WTC11 (cell line): Measurements from ENCODE around the gene CSPG4. TPM values are rescaled to one million over a fixed set of nuclear protein-coding genes. Genes with fewer than 3 reads are reported as not detected.

ENCODE experiments used
- ATAC-seq: fragments of 200-7000 bp; cut with Tn5 transposase; 2 replicates; pipeline ENCODE4 v1.10.0; 2021; ENCODE audit warnings: mild to moderate bottlenecking, moderate library complexity
- CTCF ChIA-PET: fragments of 300-600 bp; sonication (Branson Sonifier 250); formaldehyde crosslinking; loops from one replicate; lab custom pipeline; 2021; ENCODE audit warnings: antibody characterized with exemption; lab: Charles Lee
- POLR2A ChIA-PET: fragments of 350-600 bp; sonication (Branson Sonifier 250); formaldehyde crosslinking; loops from one replicate; lab custom pipeline; 2021; ENCODE audit warnings: antibody characterized with exemption; lab: Charles Lee
- DNase-seq: peaks from one replicate; pipeline ENCODE4 v3.0.0; 2021; ENCODE audit warnings: low spot score
- H3K27ac Mint-ChIP-seq: 2 replicates; pipeline ENCODE4 v1.8.0; 2021; ENCODE audit warnings: mixed read lengths
- H3K27me3 Mint-ChIP-seq: 2 replicates; pipeline ENCODE4 v1.8.0; 2021; ENCODE audit warnings: low read depth, mild to moderate bottlenecking, moderate library complexity, mixed read lengths
- H3K36me3 Mint-ChIP-seq: 2 replicates; pipeline ENCODE4 v1.8.0; 2021; ENCODE audit warnings: mixed read lengths
- H3K4me1 Mint-ChIP-seq: 2 replicates; pipeline ENCODE4 v1.8.0; 2022; ENCODE audit warnings: mixed read lengths
- H3K4me3 Mint-ChIP-seq: 2 replicates; pipeline ENCODE4 v1.8.0; 2021; ENCODE audit warnings: mild to moderate bottlenecking, moderate library complexity, mixed read lengths
- H3K9me3 Mint-ChIP-seq: 2 replicates; pipeline ENCODE4 v1.8.0; 2021; ENCODE audit warnings: mixed read lengths
- CBFB ChIP-seq: sonication (generic); formaldehyde crosslinking; IDR thresholded peaks from 2 replicates; pipeline ENCODE4 v1.8.1; 2022; ENCODE audit warnings: mild to moderate bottlenecking, low read depth, missing genetic modification reagents
- CREB1 ChIP-seq: sonication (generic); formaldehyde crosslinking; IDR thresholded peaks from 2 replicates; pipeline ENCODE4 v1.8.0; 2023; ENCODE audit warnings: mild to moderate bottlenecking, missing genetic modification reagents
- E2F1 ChIP-seq: sonication (generic); formaldehyde crosslinking; IDR thresholded peaks from 2 replicates; pipeline ENCODE4 v1.8.0; 2022; ENCODE audit warnings: mild to moderate bottlenecking, missing genetic modification reagents
- ESRRA ChIP-seq: sonication (generic); formaldehyde crosslinking; IDR thresholded peaks from 2 replicates; pipeline ENCODE4 v1.8.1; 2022; ENCODE audit warnings: mild to moderate bottlenecking, missing genetic modification reagents, borderline replicate concordance
- FOXJ3 ChIP-seq: sonication (generic); formaldehyde crosslinking; IDR thresholded peaks from 2 replicates; pipeline ENCODE4 v1.9.0; 2021; ENCODE audit warnings: missing genetic modification reagents, mild to moderate bottlenecking, borderline replicate concordance
- GRHL2 ChIP-seq: fragments of 250-450 bp; sonication (Bioruptor Pico); IDR thresholded peaks from 2 replicates; pipeline ENCODE4 v1.8.0; 2022; ENCODE audit warnings: mild to moderate bottlenecking, moderate library complexity; ENCODE audit not compliant: insufficient replicate concordance, severe bottlenecking
- HMGXB4 ChIP-seq: sonication (generic); formaldehyde crosslinking; IDR thresholded peaks from 2 replicates; pipeline ENCODE4 v1.8.1; 2023; ENCODE audit warnings: mild to moderate bottlenecking, moderate library complexity, missing genetic modification reagents
- JAZF1 ChIP-seq: fragments of 250-450 bp; sonication (Bioruptor Pico); IDR thresholded peaks from 2 replicates; pipeline ENCODE4 v1.9.0; 2021; ENCODE audit warnings: moderate library complexity, mild to moderate bottlenecking, inconsistent platforms
- MXD4 ChIP-seq: fragments of 250-450 bp; sonication (Bioruptor Pico); IDR thresholded peaks from 2 replicates; pipeline ENCODE4 v1.8.0; 2021; ENCODE audit warnings: mild to moderate bottlenecking, moderate library complexity, borderline replicate concordance
- MYBL2 ChIP-seq: sonication (generic); formaldehyde crosslinking; IDR thresholded peaks from 2 replicates; pipeline ENCODE4 v1.8.1; 2023; ENCODE audit warnings: mild to moderate bottlenecking, moderate library complexity, missing genetic modification reagents
- NFYB ChIP-seq: sonication (generic); formaldehyde crosslinking; conservative IDR thresholded peaks from 2 replicates; pipeline ENCODE4 v1.8.0; 2022; ENCODE audit warnings: low read depth, missing genetic modification reagents
- NR3C1 ChIP-seq: sonication (generic); formaldehyde crosslinking; conservative IDR thresholded peaks from 2 replicates; pipeline ENCODE4 v1.8.1; 2023; ENCODE audit warnings: low read depth, mild to moderate bottlenecking, missing genetic modification reagents
- SOX15 ChIP-seq: fragments of 250-450 bp; sonication (Bioruptor Pico); IDR thresholded peaks from 2 replicates; pipeline ENCODE4 v1.9.0; 2021; ENCODE audit warnings: mild to moderate bottlenecking
- USF1 ChIP-seq: sonication (generic); formaldehyde crosslinking; IDR thresholded peaks from 2 replicates; pipeline ENCODE4 v1.8.0; 2022; ENCODE audit warnings: mild to moderate bottlenecking, missing genetic modification reagents
- ZNF219 ChIP-seq: sonication (generic); formaldehyde crosslinking; IDR thresholded peaks from 2 replicates; pipeline ENCODE4 v1.8.0; 2023; ENCODE audit warnings: missing genetic modification reagents, mild to moderate bottlenecking, borderline replicate concordance
- ZNF263 ChIP-seq: sonication (generic); formaldehyde crosslinking; IDR thresholded peaks from 2 replicates; pipeline ENCODE4 v1.8.1; 2022; ENCODE audit warnings: low read depth, mild to moderate bottlenecking, moderate library complexity, missing genetic modification reagents
- ZNF317 ChIP-seq: sonication (generic); formaldehyde crosslinking; IDR thresholded peaks from 2 replicates; pipeline ENCODE4 v1.8.1; 2023; ENCODE audit warnings: low read depth, mild to moderate bottlenecking, moderate library complexity, missing genetic modification reagents, borderline replicate concordance
- ZNF416 ChIP-seq: fragments of 250-450 bp; sonication (Bioruptor Pico); IDR thresholded peaks from 2 replicates; pipeline ENCODE4 v1.9.0; 2021; ENCODE audit warnings: mild to moderate bottlenecking, inconsistent platforms
- ZNF425 ChIP-seq: fragments of 250-450 bp; sonication (Bioruptor Pico); conservative IDR thresholded peaks from 2 replicates; pipeline ENCODE4 v1.9.0; 2021; ENCODE audit warnings: mild to moderate bottlenecking
- ZSCAN18 ChIP-seq: fragments of 250-450 bp; sonication (Bioruptor Pico); IDR thresholded peaks from 2 replicates; pipeline ENCODE4 v2.1.2; 2022; ENCODE audit warnings: mild to moderate bottlenecking, moderate library complexity
- total RNA-seq: library from RNA; stranded (reverse); gene quantifications from 3 replicates; pipeline ENCODE4 v1.2.3, GENCODE V29; 2021

CSPG4 gene
- total RNA-seq, 1 experiment from 2014 or later = 2.9 TPM

GRCh38 chr15:75682181-75683135, 30.2 kb downstream of the CSPG4 start:
- ChIA-PET CTCF (interaction anchor here (0.7 to 2.0 kb wide), 5 partner anchors 35 to 315 kb away, joined by 3 to 7 read pairs (median 3); partner anchors contain the start of genes MAN2C1, SIN3A and SNX33), POLR2A (interaction anchor here (0.7 to 1.4 kb wide), 2 partner anchors 35 to 228 kb away, joined by 3 to 4 read pairs; partner anchors contain the start of gene SNX33)
- H3K9me3 Mint-ChIP-seq = no peaks in the 10 kb centered on the region
- TF ChIP-seq ZNF317 (CRISPR knock-in tag) = no peak
- TF ChIP-seq HMGXB4 (CRISPR knock-in tag) = no peak
- no peak for TF ChIP-seq E2F1
- TF ChIP-seq MYBL2 (CRISPR knock-in tag) = no peak
- no peak for DNase-seq
- 0 out of 2 replicates have a peak, but pooled peaks cover 2% of the 10 kb centered on the region for H3K27me3 Mint-ChIP-seq
- no peaks in the 10 kb centered on the region for H3K36me3 Mint-ChIP-seq
- no peak overlapping the region for H3K4me3 Mint-ChIP-seq
- H3K27ac Mint-ChIP-seq = no peak overlapping the region
- no peak for ATAC-seq
- H3K4me1 Mint-ChIP-seq = peaks cover 30% of the 10 kb centered on the region

GRCh38 chr15:75680007-75680789, 32.5 kb downstream of the CSPG4 start:
- CTCF ChIA-PET = interaction anchor here (0.9 to 2.4 kb wide), 4 partner anchors 33 to 312 kb away, joined by 3 to 16 read pairs (median 4); partner anchors contain the start of genes MAN2C1 and SNX33
- ATAC-seq = peak; percentile 64
- H3K36me3 Mint-ChIP-seq = no peaks in the 10 kb centered on the region
- DNase-seq = peak; percentile 44
- POLR2A ChIA-PET = interaction anchor here (0.8 to 3.8 kb wide), 3 partner anchors 33 to 55 kb away, joined by 4 to 14 read pairs (median 6); partner anchors contain the start of genes IMP3, SNUPN and SNX33
- TF ChIP-seq GRHL2 (CRISPR knock-in tag) = no peak
- TF ChIP-seq ZSCAN18 = no peak
- TF ChIP-seq ZNF425 (CRISPR knock-in tag) = no peak
- TF ChIP-seq CREB1 (CRISPR knock-in tag) = no peak
- TF ChIP-seq ZNF219 (CRISPR knock-in tag) = no peak
- no peak for TF ChIP-seq ZNF416 (CRISPR knock-in tag)
- no peak for TF ChIP-seq JAZF1 (CRISPR knock-in tag)
- no peak for TF ChIP-seq NFYB (CRISPR knock-in tag)
- no peak for TF ChIP-seq CBFB (CRISPR knock-in tag)
- no peak for TF ChIP-seq MXD4
- TF ChIP-seq NR3C1 = no peak
- no peak for TF ChIP-seq FOXJ3 (CRISPR knock-in tag)
- no peak for TF ChIP-seq ESRRA (CRISPR knock-in tag)
- no peak for TF ChIP-seq SOX15 (CRISPR knock-in tag)
- TF ChIP-seq USF1 (CRISPR knock-in tag) = no peak
- TF ChIP-seq ZNF263 = no peak
- H3K9me3 Mint-ChIP-seq = no peaks in the 10 kb centered on the region
- no peak overlapping the region for H3K4me3 Mint-ChIP-seq
- 0 out of 2 replicates have a peak, but pooled peaks cover 2% of the 10 kb centered on the region for H3K27me3 Mint-ChIP-seq
- H3K27ac Mint-ChIP-seq = peak overlapping the region; percentile 49; the same call in 1 of the 2 replicates
- H3K4me1 Mint-ChIP-seq = peaks cover 30% of the 10 kb centered on the region
